OCI-LY3 (cell line): ENCODE data around the gene LRRC43.

ENCODE experiments used
- CTCF ChIP-seq: fragments of 200-600, 300-600 bp; sonication (generic); IDR thresholded peaks from 2 replicates; pipeline ENCODE4 v1.5.1; 2014; ENCODE audit warnings: antibody characterized with exemption, low read length, low read depth
- EZH2phosphoT487 ChIP-seq: fragments of 200-600 bp; shearing (Covaris generic); IDR thresholded peaks from 2 replicates; pipeline ENCODE4 v1.6.1; 2018; ENCODE audit warnings: antibody characterized with exemption, mixed run types, low read depth

- no peak for TF ChIP-seq CTCF
- no peak for TF ChIP-seq EZH2phosphoT487
Observed at GRCh38 chr12:122189626-122190475, 6.9 kb downstream of the LRRC43 start.
